SK-N-SH (cell line): ENCODE data around the gene DDX54. TPM values are rescaled to one million over a fixed set of nuclear protein-coding genes. Genes with fewer than 3 reads are reported as not detected.
A peak's percentile ranks its signal among the peaks of the same experiment; 100 is the strongest.

Source experiments
- CTCF ChIA-PET: fragments of 300-600, 350-600 bp; formaldehyde crosslinking; extraction: SDS; loops from one replicate; lab custom pipeline; 2021; lab: Yijun Ruan, JAX
- POLR2A ChIA-PET: fragments of 350-600 bp; sonication (Branson Sonifier 250); formaldehyde crosslinking; extraction: SDS; loops from one replicate; lab custom pipeline; 2020; ENCODE audit warnings: antibody characterized with exemption, inconsistent platforms; lab: Yijun Ruan, JAX
- DNase-seq: peaks from one replicate; pipeline ENCODE4 v3.0.0; 2012
- H2AFZ ChIP-seq: fragments of 200-600 bp; sonication (generic); 2 replicates; pipeline ENCODE4 v1.8.1; 2016; ENCODE audit warnings: antibody characterized with exemption, mild to moderate bottlenecking, low read depth
- H3F3A ChIP-seq: fragments of 200-600 bp; sonication (generic); replicated peaks from 2 replicates; pipeline ENCODE3; 2016; ENCODE audit warnings: antibody characterized with exemption, mild to moderate bottlenecking; ENCODE audit not compliant: insufficient read depth
- H3K27ac ChIP-seq, 2 experiments: fragments of 200-500 bp in 1 of 2; fragments of 200-600 bp in 1 of 2; sonication (Bioruptor generic) in 1 of 2; sonication (generic), shearing (Covaris generic) in 1 of 2; 2 replicates each; pipeline versions ENCODE4 v1.5.1 to v1.6.1; 2014 to 2016; ENCODE audit warnings: low read depth in 2 of 2, inconsistent platforms in 1 of 2, low read length in 1 of 2, mild to moderate bottlenecking in 1 of 2, mixed read lengths in 1 of 2
- H3K27me3 ChIP-seq: fragments of 200-600 bp; sonication (generic), shearing (Covaris generic); 2 replicates; pipeline ENCODE4 v1.6.1; 2016; ENCODE audit warnings: mixed run types; ENCODE audit not compliant: insufficient read depth
- H3K36me3 ChIP-seq, 2 experiments: fragments of 200-500 bp in 1 of 2; fragments of 200-600 bp in 1 of 2; sonication (Bioruptor generic) in 1 of 2; sonication (generic) in 1 of 2; replicated peaks in 1 of 2; 2 replicates each; pipeline versions ENCODE3 to v1.5.1; 2014 to 2016; ENCODE audit warnings: low read length in 1 of 2, mild to moderate bottlenecking in 1 of 2; ENCODE audit not compliant: insufficient read depth in 2 of 2, control insufficient read depth in 1 of 2
- H3K4me1 ChIP-seq, 2 experiments: fragments of 200-500 bp in 1 of 2; fragments of 200-600 bp in 1 of 2; sonication (Bioruptor generic) in 1 of 2; sonication (generic), shearing (Covaris generic) in 1 of 2; 2 replicates each; pipeline versions ENCODE4 v1.5.1 to v1.6.1; 2014 to 2016; ENCODE audit warnings: low read depth in 1 of 2, low read length in 1 of 2, mixed run types in 1 of 2; ENCODE audit not compliant: insufficient read depth in 2 of 2, control insufficient read depth in 1 of 2
- H3K4me2 ChIP-seq: fragments of 200-600 bp; sonication (generic), shearing (Covaris generic); 2 replicates; pipeline ENCODE4 v1.6.1; 2017; ENCODE audit warnings: mixed run types
- H3K4me3 ChIP-seq, 2 experiments: fragments of 200-500 bp in 1 of 2; fragments of 200-600 bp in 1 of 2; sonication (Bioruptor generic) in 1 of 2; sonication (generic), shearing (Covaris generic) in 1 of 2; 2 replicates each; pipeline versions ENCODE4 v1.5.1 to v1.8.1; 2014 to 2016; ENCODE audit warnings: low read depth in 2 of 2, inconsistent platforms in 1 of 2, low read length in 1 of 2, mild to moderate bottlenecking in 1 of 2, mixed read lengths in 1 of 2, moderate library complexity in 1 of 2
- H3K79me2 ChIP-seq: fragments of 200-600 bp; sonication (generic); 2 replicates; pipeline ENCODE4 v1.8.1; 2017; ENCODE audit warnings: mild to moderate bottlenecking; ENCODE audit not compliant: insufficient read depth
- H3K9ac ChIP-seq: fragments of 200-600 bp; sonication (generic); 2 replicates; pipeline ENCODE4 v1.6.1; 2017; ENCODE audit warnings: mixed run types
- H3K9me2 ChIP-seq: fragments of 200-600 bp; sonication (generic); 2 replicates; pipeline ENCODE4 v1.6.1; 2017; ENCODE audit warnings: mixed run types
- H3K9me3 ChIP-seq: fragments of 200-600 bp; sonication (generic); 2 replicates; pipeline ENCODE4 v1.6.1; 2017; ENCODE audit warnings: mixed run types, mild to moderate bottlenecking, moderate library complexity
- H4K20me1 ChIP-seq: fragments of 200-600 bp; sonication (generic); 2 replicates; pipeline ENCODE4 v1.6.1; 2017; ENCODE audit warnings: mild to moderate bottlenecking, mixed run types; ENCODE audit not compliant: insufficient read depth
- EZH2phosphoT487 ChIP-seq: fragments of 200-600 bp; sonication (generic); IDR thresholded peaks from 2 replicates; pipeline ENCODE4 v1.6.1; 2017; ENCODE audit warnings: low read depth, mixed run types, mild to moderate bottlenecking, antibody characterized with exemption, moderate library complexity, borderline replicate concordance
- FOXJ3 ChIP-seq: sonication (generic); formaldehyde crosslinking; IDR thresholded peaks from 2 replicates; pipeline ENCODE4 v1.5.1; 2020; ENCODE audit warnings: mild to moderate bottlenecking, missing genetic modification reagents
- GATA2 ChIP-seq: sonication (generic); formaldehyde crosslinking; IDR thresholded peaks from 2 replicates; pipeline ENCODE4 v1.5.0; 2020; ENCODE audit warnings: mild to moderate bottlenecking, missing genetic modification reagents
- JUND ChIP-seq: IDR thresholded peaks from 2 replicates; pipeline ENCODE4 v1.4.0; 2012
- MEF2A ChIP-seq: IDR thresholded peaks from 2 replicates; pipeline ENCODE4 v1.4.0; 2012; ENCODE audit warnings: low read depth, borderline replicate concordance
- NFIC ChIP-seq: IDR thresholded peaks from 2 replicates; pipeline ENCODE4 v1.4.0; 2012; ENCODE audit warnings: borderline replicate concordance
- RAD21 ChIP-seq: IDR thresholded peaks from 2 replicates; pipeline ENCODE4 v1.6.1; 2012; ENCODE audit warnings: mild to moderate bottlenecking, low read length
- RCOR1 ChIP-seq: fragments of 150-350 bp; IDR thresholded peaks from 2 replicates; pipeline ENCODE4 v1.6.1; 2017; ENCODE audit warnings: antibody characterized with exemption, low read length
- RFX5 ChIP-seq: IDR thresholded peaks from 2 replicates; pipeline ENCODE4 v1.6.1; 2012; ENCODE audit warnings: mild to moderate bottlenecking, improper control_type of control experiment, low read length
- RXRA ChIP-seq: IDR thresholded peaks from 2 replicates; pipeline ENCODE4 v1.4.0; 2012; ENCODE audit warnings: low read depth, mild to moderate bottlenecking, borderline replicate concordance
- SMC3 ChIP-seq: IDR thresholded peaks from 2 replicates; pipeline ENCODE4 v1.6.1; 2012; ENCODE audit warnings: low read depth, low read length, improper control_type of control experiment
- TCF12 ChIP-seq: IDR thresholded peaks from 2 replicates; pipeline ENCODE4 v1.4.0; 2012
- USF1 ChIP-seq: IDR thresholded peaks from 2 replicates; pipeline ENCODE4 v1.4.0; 2012; ENCODE audit warnings: low read depth, borderline replicate concordance
- YY1 ChIP-seq: IDR thresholded peaks from 2 replicates; pipeline ENCODE4 v1.4.0; 2012; ENCODE audit warnings: low read depth, mild to moderate bottlenecking
- WGBS: methylation state at CpG from one replicate; pipeline ENCODE4 v1.1.6; 2017; ENCODE audit warnings: low lambda C conversion rate; 5-methylcytosine and 5-hydroxymethylcytosine counted together
- polyA plus RNA-seq, 3 experiments: library from polyadenylated mRNA; depleted of rRNA; stranded (reverse); fragments of >200 nt; gene quantifications; 2 replicates each; pipeline ENCODE4 v1.2.3, GENCODE V29; 2012
- TF ChIP-seq, protein P1 (sequence below): fragments of 200-600 bp; sonication (generic); IDR thresholded peaks from 2 replicates; pipeline ENCODE4 v1.6.1; 2017; ENCODE audit warnings: antibody characterized with exemption, mild to moderate bottlenecking, moderate library complexity

DDX54 gene
- polyA plus RNA-seq, 1 of the 3 experiments (the other 2 are of a cell fraction) = 69.9 TPM

DNA sequence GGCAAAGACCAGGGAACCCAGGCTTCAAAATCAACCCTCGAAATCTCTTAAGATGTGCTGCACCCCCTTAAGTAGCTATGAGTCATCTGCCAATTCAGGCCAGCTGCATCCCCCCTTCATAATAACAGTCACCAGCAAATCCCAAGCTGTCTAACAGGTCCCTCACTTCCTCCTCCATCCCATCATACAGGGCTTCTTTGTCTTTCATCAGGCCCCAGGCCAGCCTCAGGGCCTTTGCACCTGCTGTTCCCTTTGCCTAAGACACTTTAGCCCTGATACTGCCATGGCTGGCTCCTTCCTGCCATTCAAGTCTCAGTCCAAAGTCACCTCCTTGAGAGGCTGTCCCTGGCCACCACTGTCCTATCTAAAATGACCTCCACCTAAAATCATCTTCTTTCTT lies 53.7 kb downstream of the DDX54 start:
- POLR2A ChIA-PET = no interaction called here
- no peak overlapping the region for H3K9ac ChIP-seq
- no peaks in the 10 kb centered on the region for H3K9me2 ChIP-seq
- no peak overlapping the region for H3K4me2 ChIP-seq
- peak; percentile 23 for DNase-seq
- TF ChIP-seq GATA2 (CRISPR knock-in tag) = no peak
- CTCF ChIA-PET = interaction anchor here (0.6 to 2.8 kb wide), 8 partner anchors 9 to 392 kb away, joined by 3 to 13 read pairs (median 4); no protein-coding TSS in a partner anchor
- WGBS = 83% methylated on average over 1 of the region's 1 CpG
- H3K27ac ChIP-seq = no peak overlapping the region
- H3K4me1 ChIP-seq = peaks cover 0 to 2% of the 10 kb centered on the region in 2 experiments; a peak in 1 of 4 replicates
- H2AFZ ChIP-seq = no peak overlapping the region
- no peaks in the 10 kb centered on the region for H4K20me1 ChIP-seq
- H3K79me2 ChIP-seq = no peaks in the 10 kb centered on the region
- no peaks in the 10 kb centered on the region for H3F3A ChIP-seq
- no peaks in the 10 kb centered on the region for H3K9me3 ChIP-seq
- H3K4me3 ChIP-seq = no peak overlapping the region
- H3K27me3 ChIP-seq = no peaks in the 10 kb centered on the region
- no peaks in the 10 kb centered on the region for H3K36me3 ChIP-seq

GRCh38 chr12:113130457-113131135 lies 54.7 kb downstream of the DDX54 start:
- 32% methylated on average over 10 of the region's 18 CpGs for WGBS
- Histone ChIP-seq H3K4me2 (no peak overlapping the region), H3K4me1 (peaks cover 0 to 2% of the 10 kb centered on the region in 2 experiments; a peak in 1 of 4 replicates), H3K27ac (no peak overlapping the region), H3K9me2 (no peaks in the 10 kb centered on the region), H3K79me2 (no peaks in the 10 kb centered on the region), H3K4me3 (no peak overlapping the region), H3K27me3 (no peaks in the 10 kb centered on the region), H4K20me1 (no peaks in the 10 kb centered on the region), H2AFZ (no peak overlapping the region), H3K36me3 (no peaks in the 10 kb centered on the region), H3K9me3 (no peaks in the 10 kb centered on the region), H3F3A (no peaks in the 10 kb centered on the region), H3K9ac (no peak overlapping the region)
- ChIA-PET CTCF (interaction anchor here (0.6 to 2.8 kb wide), 11 partner anchors 9 to 391 kb away, joined by 3 to 13 read pairs (median 3); no protein-coding TSS in a partner anchor), POLR2A (no interaction called here)
- DNase-seq = peak; percentile 73
- TF ChIP-seq NFIC = no peak
- TF ChIP-seq, protein P1, sequence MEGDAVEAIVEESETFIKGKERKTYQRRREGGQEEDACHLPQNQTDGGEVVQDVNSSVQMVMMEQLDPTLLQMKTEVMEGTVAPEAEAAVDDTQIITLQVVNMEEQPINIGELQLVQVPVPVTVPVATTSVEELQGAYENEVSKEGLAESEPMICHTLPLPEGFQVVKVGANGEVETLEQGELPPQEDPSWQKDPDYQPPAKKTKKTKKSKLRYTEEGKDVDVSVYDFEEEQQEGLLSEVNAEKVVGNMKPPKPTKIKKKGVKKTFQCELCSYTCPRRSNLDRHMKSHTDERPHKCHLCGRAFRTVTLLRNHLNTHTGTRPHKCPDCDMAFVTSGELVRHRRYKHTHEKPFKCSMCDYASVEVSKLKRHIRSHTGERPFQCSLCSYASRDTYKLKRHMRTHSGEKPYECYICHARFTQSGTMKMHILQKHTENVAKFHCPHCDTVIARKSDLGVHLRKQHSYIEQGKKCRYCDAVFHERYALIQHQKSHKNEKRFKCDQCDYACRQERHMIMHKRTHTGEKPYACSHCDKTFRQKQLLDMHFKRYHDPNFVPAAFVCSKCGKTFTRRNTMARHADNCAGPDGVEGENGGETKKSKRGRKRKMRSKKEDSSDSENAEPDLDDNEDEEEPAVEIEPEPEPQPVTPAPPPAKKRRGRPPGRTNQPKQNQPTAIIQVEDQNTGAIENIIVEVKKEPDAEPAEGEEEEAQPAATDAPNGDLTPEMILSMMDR = peak; percentile 35

DNA sequence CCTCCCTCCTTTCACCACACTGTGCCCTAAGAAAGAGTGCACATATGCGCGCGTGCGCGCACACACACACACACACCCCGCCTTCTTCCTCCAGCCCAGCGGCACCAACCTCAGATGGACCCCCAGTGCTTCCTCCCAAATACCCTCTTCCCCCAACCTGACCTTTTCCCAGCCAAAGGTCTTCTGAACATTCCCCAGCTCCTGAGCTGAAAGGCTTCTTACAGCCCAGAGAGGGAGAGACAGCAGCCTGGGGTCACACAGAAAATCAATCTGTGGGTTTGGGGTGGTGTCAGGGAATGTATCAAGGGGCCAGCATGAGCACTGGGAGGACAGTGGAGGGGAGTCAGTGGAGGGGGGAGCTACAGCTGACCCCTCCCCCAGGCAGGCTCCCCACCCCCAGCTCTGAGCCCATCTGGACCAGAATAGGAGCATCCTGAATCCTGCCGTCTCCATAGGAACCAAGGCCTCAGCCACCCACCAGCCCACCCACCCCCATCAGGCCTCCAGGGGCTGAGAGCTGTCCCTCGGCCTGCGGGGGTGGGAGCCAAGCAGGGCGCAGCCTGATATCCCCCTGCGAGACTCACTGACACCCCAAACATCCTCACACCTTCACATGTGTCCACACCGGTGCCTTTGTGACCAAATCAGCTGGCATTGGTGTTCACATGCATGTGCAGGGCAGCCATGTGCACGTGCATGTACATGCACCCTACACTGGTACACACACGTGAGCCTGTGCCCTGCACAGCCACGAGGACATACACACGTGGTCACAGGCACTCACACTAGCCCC lies 55.4 kb downstream of the DDX54 start:
- no peak overlapping the region for H3K4me2 ChIP-seq
- H2AFZ ChIP-seq = no peak overlapping the region
- no peak overlapping the region for H3K4me3 ChIP-seq
- 76% methylated on average over 16 of the region's 17 CpGs for WGBS
- no peaks in the 10 kb centered on the region for H4K20me1 ChIP-seq
- H3K9me3 ChIP-seq = no peaks in the 10 kb centered on the region
- no peaks in the 10 kb centered on the region for H3K79me2 ChIP-seq
- H3F3A ChIP-seq = no peaks in the 10 kb centered on the region
- H3K9me2 ChIP-seq = no peaks in the 10 kb centered on the region
- H3K36me3 ChIP-seq = no peaks in the 10 kb centered on the region
- H3K9ac ChIP-seq = no peak overlapping the region
- DNase-seq = peak; percentile 49
- CTCF ChIA-PET = interaction anchor here (0.6 to 2.8 kb wide), 9 partner anchors 8 to 1594 kb away, joined by 3 to 13 read pairs (median 3); no protein-coding TSS in a partner anchor
- no peak for TF ChIP-seq RCOR1
- TF ChIP-seq SMC3 = no peak
- TF ChIP-seq FOXJ3 (CRISPR knock-in tag) = no peak
- no peak for TF ChIP-seq EZH2phosphoT487
- TF ChIP-seq YY1 = no peak
- TF ChIP-seq JUND = no peak
- no peak for TF ChIP-seq TCF12
- TF ChIP-seq RFX5 = no peak
- no peak for TF ChIP-seq RXRA
- no peak for TF ChIP-seq NFIC
- TF ChIP-seq MEF2A = no peak
- no peak for TF ChIP-seq USF1
- TF ChIP-seq RAD21 = no peak
- H3K27me3 ChIP-seq = no peaks in the 10 kb centered on the region
- peaks cover 0 to 2% of the 10 kb centered on the region in 2 experiments; a peak in 1 of 4 replicates for H3K4me1 ChIP-seq
- no peak overlapping the region for H3K27ac ChIP-seq
- POLR2A ChIA-PET = no interaction called here
